PC-3 (cell line): ENCODE results near the gene CYREN.

Experiments used
- CTCF ChIP-seq: fragments of 300-600 bp; sonication (generic); conservative IDR thresholded peaks from 2 replicates; pipeline ENCODE4 v1.5.1; 2017; ENCODE audit warnings: antibody characterized with exemption, low read depth, mild to moderate bottlenecking, low read length
- EZH2 ChIP-seq: fragments of 300-600 bp; sonication (generic); IDR thresholded peaks from one replicate; pipeline ENCODE4 v1.6.1; 2017; ENCODE audit warnings: antibody characterized with exemption, mild to moderate bottlenecking, low read length; ENCODE audit not compliant: unreplicated experiment

DNA sequence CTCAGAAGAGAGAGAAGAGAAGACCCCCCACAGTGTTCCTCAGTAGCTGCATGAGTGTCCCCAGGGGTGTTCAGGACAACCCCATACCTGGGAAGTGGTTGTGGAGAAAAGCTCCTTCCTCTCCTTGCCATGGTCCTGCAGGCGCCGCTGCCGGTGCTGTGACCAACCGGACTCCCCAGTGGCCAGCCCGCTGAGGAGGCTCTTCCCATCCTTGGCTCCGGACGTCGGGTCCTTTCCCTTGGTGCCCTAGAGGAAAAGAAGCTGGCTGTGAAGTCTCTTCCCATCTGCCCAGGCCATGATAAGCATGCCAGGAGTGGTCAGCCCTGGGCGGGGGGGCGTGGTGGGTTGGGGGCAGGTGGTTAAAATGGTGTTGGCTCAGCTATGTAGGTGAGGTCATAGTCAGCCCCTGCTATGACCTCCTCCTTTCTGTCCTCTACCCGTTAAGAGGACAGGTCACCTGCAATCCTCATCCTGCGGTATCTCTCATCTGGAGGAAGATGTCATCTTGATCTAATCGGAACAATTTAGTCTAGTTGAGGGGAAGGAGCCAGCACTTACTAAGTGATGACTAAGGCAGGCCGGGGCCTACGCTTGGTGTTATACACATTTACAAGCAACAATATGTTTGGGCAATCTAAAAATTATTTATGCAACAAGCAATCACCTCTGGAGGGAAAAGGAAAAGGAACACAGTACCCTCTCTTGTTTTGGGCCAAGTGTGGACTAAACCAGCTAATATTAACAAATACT, 27.6 kb upstream of the CYREN start:
- TF ChIP-seq CTCF (no peak), EZH2 (no peak)
